Activated naive CD4-positive, alpha-beta T cell treated with anti-CD3 and anti-CD28 coated beads for 36 hours (primary cell): ENCODE data around the gene TMEM245. TPM values are rescaled to one million over a fixed set of nuclear protein-coding genes. Genes with fewer than 3 reads are reported as not detected.

Experiments
- CTCF ChIA-PET: fragments of 350-600 bp; sonication (Branson Sonifier 250); formaldehyde crosslinking; loops from one replicate; lab custom pipeline; 2021; ENCODE audit warnings: antibody characterized with exemption; lab: Charles Lee
- DNase-seq: peaks from one replicate; pipeline ENCODE4 v3.0.0-alpha.2; 2020
- H3K27ac Mint-ChIP-seq: one replicate; pipeline ENCODE4 v1.8.0; 2021; ENCODE audit warnings: mild to moderate bottlenecking, mixed read lengths
- H3K27me3 Mint-ChIP-seq: one replicate; pipeline ENCODE4 v1.8.0; 2021; ENCODE audit warnings: low read depth, mixed read lengths
- H3K36me3 Mint-ChIP-seq: one replicate; pipeline ENCODE4 v1.8.0; 2021; ENCODE audit warnings: low read depth, mixed read lengths
- H3K4me1 Mint-ChIP-seq: one replicate; pipeline ENCODE4 v1.8.0; 2021; ENCODE audit warnings: low read depth, mixed read lengths
- H3K4me3 Mint-ChIP-seq: one replicate; pipeline ENCODE4 v1.8.0; 2021; ENCODE audit warnings: mild to moderate bottlenecking, moderate library complexity, mixed read lengths
- H3K9me3 Mint-ChIP-seq: one replicate; pipeline ENCODE4 v1.8.0; 2021; ENCODE audit warnings: mixed read lengths
- intact Hi-C: fragments of 100-400 bp; cut with micrococcal nuclease; formaldehyde crosslinking; loops from one replicate; pipeline ENCODE4 v1.15.1; 2023
- total RNA-seq, 2 experiments: library from RNA; stranded (reverse); gene quantifications; one replicate each; pipeline ENCODE4 v1.2.3, GENCODE V29; 2021

The TMEM245 gene
- total RNA-seq: 10 to 100 TPM; 19.9 TPM

GRCh38 chr9:109119439-109120203 is at the start of gene TMEM245:
TMEM245 (minus strand) TSS chr9:109119947; CDS start chr9:109119913, 34 bp downstream.
- no peaks in the 10 kb centered on the region for H3K27me3 Mint-ChIP-seq
- intact Hi-C loops: loop anchor here (1.0 to 10.0 kb wide), 10 partner anchors 62 to 1836 kb away; partner anchors contain the start of genes ABITRAM, CTNNAL1, ELP1 and EPB41L4B
- H3K4me1 Mint-ChIP-seq: peaks cover 40% of the 10 kb centered on the region
- CTCF ChIA-PET: interaction anchor here (0.6 to 1.4 kb wide), 3 partner anchors 10 to 31 kb away, joined by 4 to 5 read pairs (median 4); no protein-coding TSS in a partner anchor
- H3K36me3 Mint-ChIP-seq: peaks cover 7% of the 10 kb centered on the region
- peak within 1 kb of the TSS; percentile 90 for H3K4me3 Mint-ChIP-seq
- peak within 1 kb of the TSS; percentile 78 for H3K27ac Mint-ChIP-seq
- no peaks in the 10 kb centered on the region for H3K9me3 Mint-ChIP-seq
- peak; percentile 97 for DNase-seq

GRCh38 chr9:109168170-109168569 is 48.4 kb upstream of the TMEM245 start:
- no peaks in the 10 kb centered on the region for H3K36me3 Mint-ChIP-seq
- intact Hi-C loops: no loop called here
- no peak overlapping the region for H3K4me3 Mint-ChIP-seq

GRCh38 chr9:109167716-109168115 is 48.0 kb upstream of the TMEM245 start:
- no peak overlapping the region for H3K27ac Mint-ChIP-seq
- CTCF ChIA-PET: interaction anchor here (0.7 to 1.3 kb wide), 2 partner anchors 10 to 218 kb away, joined by 3 to 4 read pairs; no protein-coding TSS in a partner anchor
- H3K27me3 Mint-ChIP-seq: peaks cover 48% of the 10 kb centered on the region
- H3K4me1 Mint-ChIP-seq: peaks cover 5% of the 10 kb centered on the region
- no peaks in the 10 kb centered on the region for H3K9me3 Mint-ChIP-seq
- H3K36me3 Mint-ChIP-seq: no peaks in the 10 kb centered on the region
- DNase-seq: no peak
- intact Hi-C loops: no loop called here
- H3K4me3 Mint-ChIP-seq: no peak overlapping the region

More at GRCh38 chr9:109168170-109168569, 48.4 kb upstream of the TMEM245 start:
- DNase-seq: no peak
- Mint-ChIP-seq H3K4me1 (peaks cover 5% of the 10 kb centered on the region), H3K9me3 (no peaks in the 10 kb centered on the region), H3K27me3 (peaks cover 48% of the 10 kb centered on the region), H3K27ac (no peak overlapping the region)
- CTCF ChIA-PET: interaction anchor here (1.3 kb wide), 1 partner anchor 9 kb away, joined by 4 read pairs; no protein-coding TSS in a partner anchor

- no peaks in the 10 kb centered on the region for H3K9me3 Mint-ChIP-seq
- peaks cover 47% of the 10 kb centered on the region for H3K27me3 Mint-ChIP-seq
- CTCF ChIA-PET: interaction anchor here (0.5 to 1.3 kb wide), 3 partner anchors 9 to 303 kb away, joined by 3 to 4 read pairs (median 3); no protein-coding TSS in a partner anchor
- intact Hi-C loops: no loop called here
- peak within 1 kb of the TSS; percentile 34 for H3K4me3 Mint-ChIP-seq
- DNase-seq: no peak
- no peak within 1 kb of the TSS for H3K27ac Mint-ChIP-seq
- H3K4me1 Mint-ChIP-seq: peaks cover 5% of the 10 kb centered on the region
- no peaks in the 10 kb centered on the region for H3K36me3 Mint-ChIP-seq
Measured at GRCh38 chr9:109166771-109167601, 47.2 kb upstream of the TMEM245 start, which contains the start of gene FRRS1L. FRRS1L (minus strand) TSS chr9:109167249; CDS start chr9:109167138, 111 bp downstream.

- Mint-ChIP-seq H3K4me3 (no peak overlapping the region), H3K9me3 (no peaks in the 10 kb centered on the region), H3K27ac (no peak overlapping the region), H3K4me1 (peaks cover 5% of the 10 kb centered on the region), H3K27me3 (peaks cover 43% of the 10 kb centered on the region), H3K36me3 (no peaks in the 10 kb centered on the region)
- intact Hi-C loops: no loop called here
- CTCF ChIA-PET: interaction anchor here (1.3 kb wide), 1 partner anchor 304 kb away, joined by 4 read pairs; no protein-coding TSS in a partner anchor
- no peak for DNase-seq
Measured at GRCh38 chr9:109166171-109166770, 46.5 kb upstream of the TMEM245 start.

- no peak for DNase-seq
- no peaks in the 10 kb centered on the region for H3K9me3 Mint-ChIP-seq
- H3K27ac Mint-ChIP-seq: no peak overlapping the region
- peaks cover 43% of the 10 kb centered on the region for H3K27me3 Mint-ChIP-seq
- H3K36me3 Mint-ChIP-seq: no peaks in the 10 kb centered on the region
- H3K4me3 Mint-ChIP-seq: no peak overlapping the region
- intact Hi-C loops: no loop called here
- peaks cover 5% of the 10 kb centered on the region for H3K4me1 Mint-ChIP-seq
- CTCF ChIA-PET: no interaction called here
Measured at GRCh38 chr9:109164042-109164441, 44.3 kb upstream of the TMEM245 start.

GRCh38 chr9:109163194-109163593 is 43.4 kb upstream of the TMEM245 start:
- Mint-ChIP-seq H3K4me3 (no peak overlapping the region), H3K4me1 (peaks cover 5% of the 10 kb centered on the region), H3K27ac (no peak overlapping the region), H3K36me3 (no peaks in the 10 kb centered on the region), H3K27me3 (peaks cover 39% of the 10 kb centered on the region), H3K9me3 (no peaks in the 10 kb centered on the region)
- intact Hi-C loops: no loop called here
- DNase-seq: no peak
- CTCF ChIA-PET: no interaction called here

GRCh38 chr9:109162677-109163076 is 42.9 kb upstream of the TMEM245 start:
- intact Hi-C loops: no loop called here
- Mint-ChIP-seq H3K4me1 (peaks cover 5% of the 10 kb centered on the region), H3K36me3 (no peaks in the 10 kb centered on the region), H3K9me3 (no peaks in the 10 kb centered on the region), H3K27me3 (peaks cover 36% of the 10 kb centered on the region), H3K27ac (no peak overlapping the region), H3K4me3 (no peak overlapping the region)
- no peak for DNase-seq
- CTCF ChIA-PET: no interaction called here

- Mint-ChIP-seq H3K4me1 (no peaks in the 10 kb centered on the region), H3K27me3 (peaks cover 27% of the 10 kb centered on the region), H3K9me3 (no peaks in the 10 kb centered on the region), H3K27ac (no peak overlapping the region), H3K4me3 (no peak overlapping the region), H3K36me3 (no peaks in the 10 kb centered on the region)
- intact Hi-C loops: no loop called here
- CTCF ChIA-PET: no interaction called here
- no peak for DNase-seq
Measured at GRCh38 chr9:109161471-109161870, 41.7 kb upstream of the TMEM245 start.

GRCh38 chr9:109159583-109159982 is 39.8 kb upstream of the TMEM245 start:
- Mint-ChIP-seq H3K27me3 (peaks cover 10% of the 10 kb centered on the region), H3K36me3 (no peaks in the 10 kb centered on the region), H3K4me3 (no peak overlapping the region), H3K4me1 (no peaks in the 10 kb centered on the region), H3K27ac (no peak overlapping the region), H3K9me3 (peaks cover 2% of the 10 kb centered on the region)
- intact Hi-C loops: no loop called here
- DNase-seq: no peak
- CTCF ChIA-PET: no interaction called here

GRCh38 chr9:109158651-109159050 is 38.9 kb upstream of the TMEM245 start:
- Mint-ChIP-seq H3K9me3 (peaks cover 11% of the 10 kb centered on the region), H3K27me3 (peaks cover 7% of the 10 kb centered on the region), H3K4me3 (no peak overlapping the region), H3K36me3 (no peaks in the 10 kb centered on the region), H3K4me1 (no peaks in the 10 kb centered on the region), H3K27ac (no peak overlapping the region)
- intact Hi-C loops: no loop called here
- CTCF ChIA-PET: interaction anchor here (0.6 to 0.9 kb wide), 2 partner anchors 8 to 266 kb away, joined by 3 to 5 read pairs; partner anchors contain the start of gene FRRS1L
- no peak for DNase-seq
